K562 (cell line): ENCODE measurements around the gene HIVEP1. TPM values are rescaled to one million over a fixed set of nuclear protein-coding genes. Genes with fewer than 3 reads are reported as not detected.

ENCODE experiments used
- ATAC-seq: fragments of 200-7000 bp; cut with Tn5 transposase; 3 replicates; pipeline ENCODE4 v1.9.1; 2020; ENCODE audit warnings: moderate library complexity
- BruUV-seq: library from RNA; stranded (reverse); fragments of 400-500 nt; replicated peaks from 2 replicates; lab custom pipeline; 2021; lab: Mats Ljungman, UMichigan
- CTCF ChIA-PET: fragments of 300-600 bp; formaldehyde crosslinking; extraction: SDS; loops from one replicate; lab custom pipeline; 2021; ENCODE audit warnings: low intra/inter-chr PET ratio; lab: Yijun Ruan, JAX
- POLR2A ChIA-PET: fragments of 300-600, 350-650 bp; sonication (Branson Sonifier 250); formaldehyde crosslinking; extraction: SDS; loops from one replicate; lab custom pipeline; 2021; ENCODE audit warnings: antibody characterized with exemption, inconsistent platforms; lab: Yijun Ruan, JAX
- DNase-seq, 4 experiments: peaks; one replicate each; pipeline versions ENCODE4 v3.0.0 to v3.0.0-alpha.2; 2011 to 2018; ENCODE audit warnings: low spot score in 3 of 4, mixed read lengths in 3 of 4; ENCODE audit errors: extremely low read depth in 1 of 4
- FAIRE-seq: peaks from 2 replicates; lab custom pipeline; 2011; peaks lifted over from hg19 to GRCh38; lab: Jason Lieb, UNC
- H2AFZ ChIP-seq: 2 replicates; pipeline ENCODE4 v1.6.0; 2011; ENCODE audit warnings: low read depth, low read length, control low read depth, inconsistent platforms
- H3K27ac ChIP-seq: fragments of 200-600 bp; 3 replicates; pipeline ENCODE4 v1.8.0; 2011; ENCODE audit warnings: low read depth, mild to moderate bottlenecking, control low read depth, inconsistent platforms, low read length, moderate library complexity, mixed read lengths; ENCODE audit errors: extremely low read depth
- H3K27me3 ChIP-seq, 2 experiments: fragments of 300-600 bp in 1 of 2; 2 replicates in 1 of 2; 3 replicates in 1 of 2; pipeline versions ENCODE4 v1.6.0 to v1.8.0; 2011; ENCODE audit warnings: inconsistent platforms in 2 of 2, low read length in 2 of 2, mild to moderate bottlenecking in 1 of 2, mixed read lengths in 1 of 2, moderate library complexity in 1 of 2; ENCODE audit not compliant: control insufficient read depth in 2 of 2, insufficient read depth in 2 of 2
- H3K36me3 ChIP-seq: fragments of 300-600 bp; 3 replicates; pipeline ENCODE4 v1.8.0; 2011; ENCODE audit warnings: mild to moderate bottlenecking, low read length, inconsistent platforms; ENCODE audit not compliant: control insufficient read depth, insufficient read depth
- H3K4me1 ChIP-seq, 2 experiments: fragments of 200-600 bp in 1 of 2; replicated peaks in 1 of 2; 2 replicates in 1 of 2; 3 replicates in 1 of 2; pipeline versions ENCODE4 v1.5.1 to v1.8.0; 2011; ENCODE audit warnings: inconsistent platforms in 2 of 2, low read length in 2 of 2, mild to moderate bottlenecking in 1 of 2, mixed read lengths in 1 of 2, moderate library complexity in 1 of 2; ENCODE audit not compliant: control insufficient read depth in 2 of 2, insufficient read depth in 2 of 2
- H3K4me2 ChIP-seq: 2 replicates; pipeline ENCODE4 v1.6.1; 2011; ENCODE audit warnings: low read length, control low read depth, inconsistent platforms, mixed read lengths; ENCODE audit not compliant: insufficient read depth
- H3K4me3 ChIP-seq: fragments of 200-600 bp; sonication (generic), shearing (Covaris generic); 2 replicates; pipeline ENCODE4 v1.5.1; 2016; ENCODE audit warnings: control low read depth, inconsistent platforms
- H3K79me2 ChIP-seq: fragments of 200-600 bp; 3 replicates; pipeline ENCODE4 v1.8.0; 2011; ENCODE audit warnings: low read length, inconsistent platforms; ENCODE audit not compliant: control insufficient read depth, insufficient read depth
- H3K9ac ChIP-seq, 2 experiments: 2 replicates each; pipeline versions ENCODE4 v1.6.0 to v1.6.1; 2011; ENCODE audit warnings: low read depth in 2 of 2, low read length in 2 of 2, control low read depth in 1 of 2, inconsistent platforms in 1 of 2, mild to moderate bottlenecking in 1 of 2, mixed read lengths in 1 of 2; ENCODE audit not compliant: insufficient read depth in 1 of 2
- H3K9me1 ChIP-seq: one replicate; pipeline ENCODE4 v1.6.0; 2011; ENCODE audit warnings: inconsistent platforms, mild to moderate bottlenecking, low read length, moderate library complexity; ENCODE audit not compliant: control insufficient read depth, insufficient read depth
- H3K9me3 ChIP-seq: replicated peaks from 2 replicates; pipeline ENCODE4 v1.5.1; 2011; ENCODE audit warnings: low read depth, low read length, inconsistent platforms; ENCODE audit not compliant: control insufficient read depth, insufficient read depth
- H4K20me1 ChIP-seq: replicated peaks from 2 replicates; pipeline ENCODE4 v1.6.1; 2011; ENCODE audit warnings: low read length, inconsistent platforms, mixed read lengths; ENCODE audit not compliant: control insufficient read depth, insufficient read depth
- CTCF ChIP-seq, 3 experiments: IDR thresholded peaks in 2 of 3; conservative IDR thresholded peaks in 1 of 3; 2 replicates each; pipeline ENCODE4 v1.5.1; 2011 to 2012; ENCODE audit warnings: low read length in 3 of 3, mild to moderate bottlenecking in 3 of 3, control low read depth in 2 of 3, improper control_type of control experiment in 1 of 3, inconsistent platforms in 1 of 3, low read depth in 1 of 3, mixed read lengths in 1 of 3, moderate library complexity in 1 of 3; ENCODE audit not compliant: insufficient read depth in 2 of 3
- FOXK1 ChIP-seq: sonication (generic); formaldehyde crosslinking; IDR thresholded peaks from 2 replicates; pipeline ENCODE4 v1.8.0; 2022; ENCODE audit warnings: missing genetic modification reagents, mild to moderate bottlenecking, borderline replicate concordance
- LEF1 ChIP-seq: fragments of 450-650 bp; IDR thresholded peaks from 2 replicates; pipeline ENCODE4 v1.6.1; 2016; ENCODE audit warnings: mild to moderate bottlenecking
- PRMT5 ChIP-seq: sonication (generic); formaldehyde crosslinking; IDR thresholded peaks from 2 replicates; pipeline ENCODE4 v1.5.0; 2020; ENCODE audit warnings: missing genetic modification reagents
- RAD21 ChIP-seq, 2 experiments: fragments of 250-450 bp in 1 of 2; fragments of 450-650 bp in 1 of 2; sonication (Bioruptor Pico) in 1 of 2; formaldehyde crosslinking in 1 of 2; IDR thresholded peaks in 1 of 2; conservative IDR thresholded peaks in 1 of 2; 2 replicates each; pipeline versions ENCODE4 v1.4.0 to v1.8.0; 2020 to 2022; ENCODE audit warnings: mild to moderate bottlenecking in 2 of 2, moderate library complexity in 1 of 2
- RHOXF2B ChIP-seq: fragments of 250-450 bp; sonication (Bioruptor Pico); conservative IDR thresholded peaks from 2 replicates; pipeline ENCODE4 v1.5.1; 2021
- SAFB2 ChIP-seq: fragments of 200-400 bp; formaldehyde crosslinking; IDR thresholded peaks from 2 replicates; pipeline ENCODE4 v1.6.1; 2018; ENCODE audit warnings: borderline replicate concordance, low read length, low read depth, moderate library complexity; ENCODE audit not compliant: severe bottlenecking
- WGBS: fragments of 100-300 bp; shearing (Covaris generic); methylation state at CpG from one replicate; pipeline ENCODE4 v1.1.6; 2016; ENCODE audit warnings: low coverage, mixed read lengths; ENCODE audit not compliant: insufficient coverage; ENCODE audit errors: missing lambda C conversion rate; 5-methylcytosine and 5-hydroxymethylcytosine counted together
- in situ Hi-C: fragments of 300-500 bp; cut with MboI; formaldehyde crosslinking; loops from 4 replicates; pipeline ENCODE4 v1.15.0; 2018; ENCODE audit warnings: inconsistent platforms, mixed read lengths
- intact Hi-C: fragments of 100-400 bp; cut with micrococcal nuclease; formaldehyde crosslinking; loops from 2 replicates; pipeline ENCODE4 v1.14.2; 2022
- polyA plus RNA-seq, 8 experiments: library from polyadenylated mRNA; depleted of rRNA in 4 of 8; stranded (reverse) in 5 of 8; unstranded in 3 of 8; fragments of >200 nt; fragmentation: Nextera tagmentation in 2 of 8; fragmentation: Illumina TruSeq in 1 of 8; extraction: Ambion mirVana in 2 of 8; extraction: Trizol in 1 of 8; gene quantifications; 2 replicates each; pipeline versions ENCODE4 v1.2.1 to v1.2.3, GENCODE V29; 2011 to 2014; ENCODE audit warnings: inconsistent platforms in 1 of 8, missing spikeins in 1 of 8
- total RNA-seq, 7 experiments: library from RNA; depleted of rRNA in 6 of 7; stranded (reverse); fragments of >200 nt in 6 of 7; fragmentation: Illumina TruSeq in 2 of 7; extraction: Trizol in 2 of 7; gene quantifications; 2 replicates each; pipeline versions ENCODE4 v1.2.1 to v1.2.3, GENCODE V29; 2011 to 2021; ENCODE audit warnings: low replicate concordance in 1 of 7

Gene HIVEP1
- total and polyA plus RNA-seq, 9 of the 15 experiments (the other 6 are each of a cell fraction or from before 2014, with no cell fraction given), result 6.0 to 33.3 (median 21.7) TPM

- no peak for DNase-seq
- peak; percentile 48; the same call in 2 of the 3 replicates for ATAC-seq
Observed at GRCh38 chr6:12034837-12035236, 22.7 kb downstream of the HIVEP1 start.

More at GRCh38 chr6:12034837-12035236, 22.7 kb downstream of the HIVEP1 start:
- intact Hi-C loops (no loop called here), in situ Hi-C loops (no loop called here)
- WGBS, result 83% methylated on average over 5 of the region's 5 CpGs
- H3K9me3 ChIP-seq, result peaks cover 9% of the 10 kb centered on the region
- H3K9me1 ChIP-seq, result no peaks in the 10 kb centered on the region
- H3K4me2 ChIP-seq, result no peak overlapping the region
- FAIRE-seq, result no peak
- H2AFZ ChIP-seq, result no peak overlapping the region
- BruUV-seq, result no TSS peak
- peaks cover 11 to 17% of the 10 kb centered on the region in 2 experiments for H3K4me1 ChIP-seq
- H3K4me3 ChIP-seq, result no peak overlapping the region
- H3K36me3 ChIP-seq, result peaks cover 34% of the 10 kb centered on the region
- H3K9ac ChIP-seq, result no peak overlapping the region; a peak in 1 of 4 replicates
- POLR2A ChIA-PET, result interaction anchor here (0.9 kb wide), 1 partner anchor 369 kb away, joined by 3 read pairs; no protein-coding TSS in a partner anchor
- peaks cover 97% of the 10 kb centered on the region for H3K79me2 ChIP-seq
- no peaks in the 10 kb centered on the region for H3K27me3 ChIP-seq
- H4K20me1 ChIP-seq, result no peaks in the 10 kb centered on the region
- no peak for TF ChIP-seq PRMT5 (CRISPR knock-in tag)
- TF ChIP-seq LEF1, result no peak
- TF ChIP-seq SAFB2, result no peak
- TF ChIP-seq RAD21 (CRISPR knock-in tag; conservative IDR thresholded peaks at IDR 0.05 in 1 of 2, IDR thresholded peaks at IDR 0.05 in 1 of 2), result peak in 1 of 2 experiments; percentile 50; a peak in 1 of 4 replicates
- no peak for TF ChIP-seq FOXK1 (CRISPR knock-in tag)
- peak in 2 of 3 experiments; percentile 14 to 28; a peak in 3 of 6 replicates for TF ChIP-seq CTCF (IDR thresholded peaks at IDR 0.05 in 2 of 3, conservative IDR thresholded peaks at IDR 0.05 in 1 of 3; ENCODE audit: insufficient read depth in 2 of 3, low read depth in 1 of 3, low read length in 3 of 3)
- TF ChIP-seq RHOXF2B, result no peak
- TF ChIP-seq, all 486 proteins: peak for 2
- CTCF ChIA-PET, result interaction anchor here (0.9 kb wide), 1 partner anchor 450 kb away, joined by 3 read pairs; no protein-coding TSS in a partner anchor
- no peak overlapping the region for H3K27ac ChIP-seq
